Forelimb muscle (tissue), 1 donor: ENCODE measurements around the gene LFNG. TPM values are rescaled to one million over a fixed set of nuclear protein-coding genes. Genes with fewer than 3 reads are reported as not detected.
"Not testable (repeated sequence)": the region's sequence is repeated elsewhere in the genome, so short reads cannot be mapped to it uniquely, and the experiment has no call there.

ENCODE experiments used
- DNase-seq: peaks from one replicate; pipeline ENCODE4 v3.0.0-alpha.2; 2013; ENCODE audit warnings: low read depth
- polyA plus RNA-seq: library from polyadenylated mRNA; unstranded; fragments of 120-200 nt; gene quantifications from one replicate; pipeline ENCODE4 v1.2.1, GENCODE V29; 2013; ENCODE audit not compliant: insufficient read length

The LFNG gene
- polyA plus RNA-seq, 1 donor = 19.7 TPM

DNA sequence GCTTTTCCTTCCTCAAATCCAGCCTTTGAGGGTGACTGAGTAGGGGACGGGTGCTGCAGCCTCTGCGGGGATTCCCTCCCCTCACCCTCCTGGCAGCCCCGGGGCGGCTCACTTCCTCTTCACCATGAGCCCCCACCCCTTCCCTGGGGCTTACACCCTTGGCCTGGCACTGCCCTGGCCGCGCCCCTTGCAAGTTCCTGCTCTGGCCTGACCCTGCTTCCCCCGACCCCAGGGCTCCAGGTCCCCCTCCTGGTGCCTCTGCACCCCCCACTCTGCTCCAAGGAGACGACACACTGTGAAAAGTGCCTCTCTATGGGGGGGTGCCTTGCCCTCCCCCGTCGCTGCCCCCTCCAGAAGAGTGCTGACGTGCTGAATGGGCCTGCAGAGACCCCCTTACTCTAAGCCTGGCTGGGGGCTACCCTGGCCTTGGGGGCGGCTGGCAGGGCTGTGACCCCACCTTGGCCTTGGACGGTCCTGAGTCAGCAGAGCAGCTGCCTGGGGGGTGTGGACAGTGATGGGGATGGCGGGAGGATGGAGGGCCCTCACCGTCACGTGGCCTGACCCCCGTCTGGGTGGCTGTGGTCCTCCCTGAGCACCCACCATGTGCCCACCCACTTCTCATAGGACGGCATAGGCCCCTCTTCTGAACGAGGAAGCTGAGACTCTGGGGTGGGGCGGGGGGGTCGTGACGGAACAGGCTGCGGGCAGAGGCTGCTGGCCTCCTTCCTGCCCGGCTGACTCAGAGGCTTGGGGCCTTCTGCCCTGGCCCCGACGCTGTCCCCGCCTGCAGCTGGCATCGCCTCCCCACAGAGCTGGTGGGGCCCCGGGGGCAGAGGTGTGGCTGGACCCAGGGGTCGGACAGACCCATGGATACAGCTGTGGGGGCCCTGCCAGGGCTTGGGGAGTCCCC is 9.8 kb downstream of the LFNG start:
- no peak for DNase-seq

DNA sequence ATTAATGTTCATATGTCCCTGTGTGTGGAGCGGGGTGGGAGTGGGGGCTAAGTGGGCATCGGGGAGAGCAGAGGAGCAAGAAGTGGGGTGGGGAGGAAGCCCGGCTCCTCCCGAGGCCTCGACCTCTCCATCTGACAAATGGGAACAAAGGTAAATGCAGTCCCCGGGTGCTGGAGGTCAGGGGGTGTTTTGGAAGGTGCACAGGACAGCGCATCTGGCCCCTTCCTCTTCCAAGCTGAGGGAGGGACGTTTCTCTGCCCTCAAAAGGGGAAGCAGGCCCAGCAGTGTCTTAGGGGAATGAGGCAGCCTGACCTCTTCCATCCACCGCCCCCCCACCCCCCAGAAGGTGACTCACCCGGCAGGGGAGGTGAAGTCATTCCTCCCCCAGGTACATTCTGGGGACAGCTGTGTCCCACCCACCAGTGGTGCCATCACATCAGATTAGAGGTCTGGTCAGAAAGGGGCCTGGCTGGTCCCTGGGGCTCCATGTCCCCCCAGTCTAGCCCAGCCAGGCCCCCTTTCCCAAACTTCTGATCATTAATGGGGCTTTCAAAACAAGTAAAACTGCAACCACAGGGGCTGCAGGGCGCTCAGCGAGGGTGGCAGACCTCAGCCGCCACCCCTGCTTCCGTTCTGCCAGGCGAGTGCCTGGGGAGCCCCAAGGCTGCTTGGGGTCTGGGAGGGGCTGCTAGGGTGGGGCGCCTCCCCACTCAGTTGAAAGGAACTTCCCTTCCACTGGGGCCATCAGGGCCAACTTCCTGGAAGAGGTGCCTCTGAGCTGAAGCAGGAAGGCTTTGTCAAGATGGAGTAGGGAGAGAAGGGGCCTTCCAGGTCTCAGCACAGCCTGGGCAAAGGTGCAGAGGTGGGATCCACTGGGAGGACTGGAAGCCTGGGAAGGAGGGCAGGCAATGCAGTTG is 10.8 kb downstream of the LFNG start:
- DNase-seq = no peak

DNA sequence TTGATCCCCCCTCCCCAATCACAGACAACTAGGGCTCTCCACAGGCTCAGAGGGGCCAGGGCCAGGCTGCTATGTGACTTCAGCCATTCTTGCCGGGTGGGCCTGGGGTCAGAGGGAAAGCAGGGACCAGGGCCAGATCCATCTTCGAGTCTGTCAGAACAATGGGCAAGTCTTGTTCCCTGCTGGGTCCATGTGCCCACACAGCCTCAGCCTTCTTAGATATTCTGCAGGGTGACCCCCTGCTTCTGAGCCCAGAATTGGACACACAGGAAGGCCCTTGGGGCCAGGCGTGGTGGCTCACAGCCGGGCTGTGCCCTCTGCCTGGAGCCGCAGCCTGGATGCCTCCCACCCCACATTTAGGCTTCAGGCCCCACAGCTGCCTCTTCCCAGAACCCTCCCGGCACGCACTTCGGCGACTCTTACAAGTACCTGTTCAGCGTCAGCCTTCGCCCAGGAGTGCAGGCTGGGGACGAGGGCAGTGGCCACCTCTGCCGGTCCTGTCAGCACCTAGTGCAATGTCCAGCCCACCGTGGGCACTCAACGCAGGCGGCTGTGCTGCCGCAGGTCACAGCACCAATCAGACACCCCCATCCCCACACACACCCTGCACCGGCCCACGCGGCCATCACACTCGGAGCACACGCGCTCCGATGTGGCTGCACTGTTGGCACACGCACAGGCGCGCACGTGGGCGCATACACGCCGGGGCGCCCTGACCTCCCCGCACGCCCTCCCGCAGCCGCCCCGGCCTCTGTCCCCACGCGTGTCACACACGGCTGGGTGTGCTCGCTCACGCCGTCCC is 11.6 kb downstream of the LFNG start:
- DNase-seq = not testable (repeated sequence)

DNA sequence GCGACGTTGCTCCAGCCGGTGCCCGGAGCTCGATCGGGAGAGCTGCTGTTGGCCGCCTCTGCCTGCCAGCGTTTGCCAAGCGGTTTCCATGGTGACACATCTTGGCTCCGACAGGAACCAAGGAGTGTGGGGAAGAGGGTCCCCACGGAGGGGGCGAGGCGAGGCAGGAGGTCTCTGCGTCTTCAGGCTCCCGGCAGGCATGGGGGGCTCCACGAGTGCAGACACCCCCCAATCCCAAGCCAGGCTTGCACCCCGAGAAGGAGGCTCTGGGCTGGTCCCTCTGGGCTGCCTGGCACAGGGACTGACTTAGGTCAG is 12.2 kb downstream of the LFNG start:
- not testable (repeated sequence) for DNase-seq

DNA sequence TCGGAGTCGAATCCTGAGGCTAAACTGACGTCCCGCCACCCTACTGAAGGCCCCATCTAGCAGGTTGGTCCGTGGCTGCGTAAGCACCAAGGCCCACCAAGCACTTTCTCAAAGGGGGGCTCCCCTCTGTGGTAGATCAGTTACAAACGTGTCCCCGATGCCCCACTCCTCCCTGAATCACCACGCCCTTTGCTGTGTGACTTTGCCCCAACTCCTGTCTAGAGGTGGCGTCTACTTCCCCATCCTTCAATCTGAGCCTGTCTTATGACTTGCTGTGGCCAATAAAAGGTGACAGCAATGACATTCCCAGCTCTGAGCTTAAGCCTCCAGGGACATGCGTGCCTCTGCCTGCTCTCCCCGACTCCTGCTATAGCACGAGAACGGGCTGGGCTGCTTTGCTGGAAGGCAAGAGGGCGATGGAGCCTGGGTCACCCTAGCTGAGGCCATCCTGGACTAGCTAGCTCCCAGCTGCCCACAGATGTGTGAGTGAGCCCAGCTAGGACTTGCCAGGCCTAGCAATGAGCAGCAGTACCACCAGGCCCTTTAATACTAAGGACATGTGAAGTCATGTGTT is 12.7 kb downstream of the LFNG start:
- not testable (repeated sequence) for DNase-seq

GRCh38 chr7:2532816-2533215 is 13.2 kb downstream of the LFNG start:
- DNase-seq = not testable (repeated sequence)

GRCh38 chr7:2533566-2533965 is 14.0 kb downstream of the LFNG start:
- not testable (repeated sequence) for DNase-seq

- not testable (repeated sequence) for DNase-seq
Observed at GRCh38 chr7:2534214-2534613, 14.6 kb downstream of the LFNG start.

DNA sequence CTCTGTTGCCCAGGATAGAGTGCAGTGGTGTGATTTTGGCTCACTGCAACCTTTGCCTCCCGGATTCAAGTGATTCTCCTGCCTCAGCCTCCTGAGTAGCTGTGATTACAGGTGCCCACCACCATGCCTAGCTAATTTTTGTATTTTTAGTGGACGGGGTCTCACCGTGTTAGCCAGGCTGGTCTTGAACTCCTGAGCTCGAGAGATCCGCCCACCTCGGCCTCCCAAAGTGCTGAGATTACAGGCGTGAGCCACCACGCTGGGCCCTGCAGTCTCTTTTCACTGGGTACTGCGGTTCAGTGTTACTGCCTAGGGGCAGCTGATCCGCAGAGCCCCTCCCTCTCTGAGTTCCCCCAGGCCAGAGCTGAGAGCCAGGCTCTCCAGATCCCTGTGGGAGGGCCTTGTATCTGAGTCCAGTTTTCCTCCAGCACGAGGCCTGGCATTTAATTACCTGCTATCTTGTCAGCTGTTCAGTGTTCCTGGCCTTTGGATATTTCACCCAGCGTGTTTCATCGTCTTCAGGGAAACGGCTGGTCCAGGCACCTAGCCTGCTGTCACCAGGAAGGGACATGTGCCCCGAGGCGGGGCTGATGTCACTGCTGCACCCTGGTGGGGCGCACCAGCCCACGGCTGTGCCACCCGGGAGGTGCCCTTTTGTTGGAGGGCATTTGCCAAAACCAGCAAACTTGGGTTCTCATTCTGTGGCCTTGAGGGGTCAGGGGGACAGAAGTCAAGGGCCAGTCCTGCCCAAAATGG is 16.5 kb downstream of the LFNG start:
- DNase-seq = not testable (repeated sequence)

DNA sequence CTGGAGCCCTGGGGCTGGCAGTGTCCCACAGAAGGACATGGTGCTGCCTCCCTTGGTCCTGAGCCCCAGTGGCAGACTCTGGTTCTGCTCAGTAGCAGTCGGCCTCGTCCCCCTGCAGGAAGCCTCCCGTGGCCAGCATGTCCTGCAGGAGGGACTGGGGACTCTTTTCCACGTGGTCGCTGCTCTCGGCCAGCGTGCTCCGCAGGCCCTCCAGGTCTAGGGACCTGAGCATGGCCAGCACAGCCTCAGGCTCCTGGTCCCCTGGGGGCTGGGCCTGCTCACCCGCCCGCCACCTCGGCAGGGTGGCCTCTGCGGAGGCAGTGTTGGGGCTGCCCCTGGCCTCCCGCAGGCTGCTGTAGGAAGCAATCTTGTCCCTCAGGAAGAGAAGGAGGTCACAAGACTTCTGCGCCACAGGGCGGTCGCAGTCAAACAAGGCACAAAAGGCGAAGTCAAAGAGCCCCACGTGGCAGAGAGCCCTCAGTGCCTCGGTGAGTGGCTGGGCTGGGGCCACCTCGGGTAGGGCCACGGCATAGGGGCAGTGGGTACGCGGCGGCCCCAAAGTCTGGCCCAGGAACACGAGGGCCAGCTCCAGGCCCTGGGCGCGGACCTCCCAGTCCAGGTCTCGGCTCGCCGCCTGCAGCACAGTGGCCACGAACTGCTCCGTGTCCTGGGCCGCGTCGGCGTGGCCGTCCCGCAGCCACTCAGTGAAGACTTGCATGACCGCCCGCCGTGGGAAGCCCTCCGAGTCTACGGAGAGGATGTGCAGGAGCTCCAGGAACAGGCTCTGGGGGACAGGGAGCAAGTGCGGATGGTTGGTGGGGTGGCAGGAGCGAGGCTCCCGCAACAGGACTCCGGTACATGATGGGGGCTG is 18.6 kb downstream of the LFNG start:
- no peak for DNase-seq

- no peak for DNase-seq
Observed at GRCh38 chr7:2539031-2539911, 19.7 kb downstream of the LFNG start.

- no peak for DNase-seq
Observed at GRCh38 chr7:2540133-2540532, 20.6 kb downstream of the LFNG start.

- no peak for DNase-seq
Observed at GRCh38 chr7:2540641-2541051, 21.1 kb downstream of the LFNG start.

- DNase-seq = no peak
Observed at GRCh38 chr7:2541291-2542010, 21.9 kb downstream of the LFNG start.

DNA sequence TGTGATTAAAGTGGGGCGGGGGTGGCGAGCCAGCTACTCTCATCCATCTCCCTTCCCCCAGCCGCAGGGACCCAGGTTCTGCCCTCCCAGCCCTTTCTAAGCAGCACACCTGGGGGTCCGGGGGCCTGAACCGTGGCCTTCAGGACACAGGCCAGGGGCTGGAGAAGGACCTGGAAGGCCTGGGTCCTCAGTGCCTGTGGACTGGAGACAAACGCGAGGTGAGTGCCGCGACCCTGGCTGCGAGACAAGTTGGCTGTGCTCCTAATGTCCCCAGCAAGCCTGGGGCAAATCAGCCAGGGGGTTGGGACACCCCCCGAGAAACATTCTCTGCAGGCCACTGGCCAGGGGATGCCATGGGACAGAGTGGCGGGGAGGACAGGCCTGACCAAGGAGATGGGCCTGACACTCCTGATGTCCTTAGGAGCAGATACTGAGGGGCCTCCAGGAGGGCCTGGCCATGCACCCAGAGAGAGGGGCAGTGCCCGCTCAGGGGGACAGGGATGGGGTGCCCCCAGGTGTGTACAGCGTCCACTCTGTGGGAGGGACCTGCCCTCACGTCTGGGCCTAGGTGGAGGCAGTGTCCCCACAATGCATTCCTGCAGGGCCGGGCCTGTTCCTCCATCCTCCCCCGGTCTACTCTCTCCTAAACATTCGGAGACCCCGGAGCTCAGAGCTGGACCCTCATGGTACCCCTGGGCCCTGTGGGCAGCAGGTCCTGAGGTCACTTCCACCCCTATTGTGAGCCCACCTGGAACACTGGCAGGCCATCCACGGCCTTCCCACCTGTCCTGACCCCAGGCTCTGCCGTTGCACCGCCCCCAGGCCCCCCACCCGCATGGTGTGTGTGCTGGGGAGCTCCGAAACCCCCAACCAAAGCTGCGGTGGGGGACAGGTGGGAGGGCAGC is 22.7 kb downstream of the LFNG start:
- no peak for DNase-seq

DNA sequence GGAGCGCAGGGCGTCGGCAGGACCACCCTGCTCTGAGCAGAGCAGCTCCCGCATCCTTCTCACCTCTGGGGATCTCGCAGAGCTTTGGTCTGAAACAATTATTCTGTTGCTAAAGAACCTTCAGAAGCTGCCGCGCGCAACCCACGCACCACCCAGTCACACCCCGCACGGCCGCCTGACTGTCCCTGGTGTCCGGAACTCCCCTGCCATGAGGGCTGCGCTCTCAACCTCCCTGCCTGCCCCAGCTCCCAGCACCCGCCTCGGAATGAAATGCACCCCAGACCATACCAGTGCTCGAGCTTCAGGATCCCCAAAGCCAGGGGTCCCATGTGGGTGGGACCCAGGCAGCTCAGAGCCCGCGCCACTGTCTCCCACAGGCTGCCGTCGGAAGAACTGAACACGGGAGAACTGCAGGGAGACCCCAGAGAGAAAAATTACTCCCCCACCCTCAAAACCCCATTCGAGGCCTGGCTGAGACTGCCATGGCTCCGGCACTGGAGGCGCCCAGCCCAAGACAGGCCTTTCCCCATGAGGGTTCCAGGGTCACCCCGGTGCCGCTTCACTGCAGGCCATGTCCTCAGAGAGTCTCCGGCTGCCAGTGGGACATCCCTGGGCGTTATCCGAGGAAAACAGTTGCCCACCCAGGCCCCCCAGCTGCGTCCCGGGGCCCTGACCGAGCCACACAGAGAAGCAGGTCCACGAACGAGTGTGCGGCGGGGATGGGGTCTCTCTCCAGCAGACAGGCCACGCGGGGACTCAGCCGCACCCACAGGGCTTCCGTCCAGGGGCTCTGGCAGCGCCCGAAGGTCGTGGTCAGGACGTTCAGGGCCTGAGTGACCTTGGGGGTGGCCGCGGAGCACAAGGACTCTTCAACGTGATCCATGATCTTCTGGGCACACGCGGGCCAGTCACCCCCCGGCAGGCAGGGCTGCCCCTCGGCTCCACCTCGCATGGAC is 23.6 kb downstream of the LFNG start:
- DNase-seq = no peak
